Cerebellar cortex (tissue), 1 donor: ENCODE measurements around the gene CPE.

ENCODE experiments used
- DNase-seq: peaks from one replicate; pipeline ENCODE4 v3.0.0-alpha.2; 2015; ENCODE audit warnings: low spot score

Gene CPE

DNA sequence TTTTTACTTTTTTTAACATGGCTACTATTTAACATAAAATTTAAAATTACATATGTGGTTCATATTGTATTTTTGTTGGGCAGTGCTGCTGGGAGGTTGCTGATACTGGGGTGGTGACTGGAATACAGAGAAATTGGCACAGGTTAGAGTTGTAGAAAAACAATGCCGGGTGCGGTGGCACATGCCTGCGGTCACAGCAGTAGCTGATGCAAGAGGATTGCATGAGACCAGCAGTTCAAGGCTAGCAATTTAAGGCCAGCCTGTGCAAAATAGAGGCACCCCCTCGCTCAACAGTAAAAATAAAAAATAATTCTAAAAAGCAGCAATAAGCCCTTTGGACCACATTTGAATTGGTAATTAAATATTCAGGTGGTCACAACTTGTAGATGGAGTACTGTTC lies 11.8 kb upstream of the CPE start:
- peak; percentile 76 for DNase-seq

DNA sequence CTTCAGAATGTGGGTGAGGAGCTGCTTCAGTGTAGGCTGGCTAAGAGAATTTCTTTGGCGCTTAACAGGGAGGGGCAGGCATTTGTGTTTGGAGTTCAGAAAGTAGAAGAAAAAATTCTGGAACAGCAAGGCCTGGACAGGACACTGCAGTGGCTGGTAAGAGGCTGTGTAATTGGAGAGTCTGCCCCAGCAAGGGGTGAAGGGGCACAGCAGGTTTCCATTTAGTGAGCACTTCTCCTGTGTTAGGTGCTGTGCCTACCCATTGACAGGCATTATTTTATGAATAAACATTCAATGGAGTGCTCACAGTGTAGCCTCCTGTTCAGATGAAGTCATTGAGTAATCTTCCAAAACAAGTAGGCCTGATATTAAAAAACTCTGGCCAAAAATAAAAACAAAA lies 10.7 kb upstream of the CPE start:
- DNase-seq, result no peak

DNA sequence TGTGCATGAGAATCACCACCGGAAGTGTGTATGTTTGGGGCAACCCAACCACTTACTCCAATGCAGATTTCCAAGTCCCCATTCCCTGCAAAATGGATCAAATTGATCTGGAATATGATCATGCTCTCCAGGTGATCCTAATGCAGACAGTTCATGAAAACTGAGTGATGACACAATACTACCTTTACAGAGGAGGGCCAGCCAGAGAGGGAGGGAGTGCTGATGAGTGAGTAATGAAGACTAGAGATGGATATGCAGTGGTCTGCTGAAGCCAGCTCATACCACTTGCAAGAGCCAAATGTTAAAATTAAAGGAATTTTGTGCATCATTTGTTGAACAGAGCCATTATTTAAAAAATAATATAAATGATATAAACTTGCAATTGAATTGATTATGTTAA lies 10.2 kb upstream of the CPE start:
- no peak for DNase-seq

DNA sequence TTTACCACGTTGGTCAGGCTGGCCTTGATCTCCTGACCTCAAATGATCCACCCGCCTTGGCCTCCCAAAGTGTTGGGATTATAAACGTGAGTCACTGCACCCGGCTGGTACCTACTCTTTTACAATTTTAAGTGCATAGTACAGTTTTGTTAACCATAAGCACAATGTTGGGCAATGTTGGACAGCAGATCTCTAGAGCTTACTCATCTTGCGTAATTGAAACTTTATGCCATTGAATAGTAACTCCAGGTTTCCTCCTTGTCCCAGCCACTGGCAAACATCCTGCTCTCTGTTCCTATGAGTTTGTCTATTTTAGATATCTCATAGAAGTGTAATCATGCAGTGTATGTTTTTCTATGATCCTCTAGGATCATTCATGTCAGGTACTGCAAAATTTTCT lies 9.3 kb upstream of the CPE start:
- DNase-seq, result no peak

DNA sequence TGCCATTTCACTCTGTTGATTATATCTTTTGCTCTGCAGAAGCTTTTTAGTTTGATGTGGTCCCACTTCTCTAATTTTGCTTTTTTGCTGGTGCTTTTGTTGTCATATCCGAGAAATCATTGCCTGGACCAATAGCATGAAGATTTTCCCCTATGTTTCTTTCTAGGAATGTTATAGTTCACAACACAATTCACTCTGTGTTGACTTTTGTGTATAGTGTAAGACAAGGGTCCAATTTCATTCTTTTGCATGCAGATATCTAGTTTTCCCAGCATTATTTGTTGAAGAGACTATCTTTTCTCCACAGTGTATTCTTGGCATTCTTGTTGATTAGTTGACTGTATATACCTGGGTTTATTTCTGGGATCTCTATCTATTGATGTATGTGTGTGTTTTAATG lies 8.3 kb upstream of the CPE start:
- DNase-seq, result no peak

DNA sequence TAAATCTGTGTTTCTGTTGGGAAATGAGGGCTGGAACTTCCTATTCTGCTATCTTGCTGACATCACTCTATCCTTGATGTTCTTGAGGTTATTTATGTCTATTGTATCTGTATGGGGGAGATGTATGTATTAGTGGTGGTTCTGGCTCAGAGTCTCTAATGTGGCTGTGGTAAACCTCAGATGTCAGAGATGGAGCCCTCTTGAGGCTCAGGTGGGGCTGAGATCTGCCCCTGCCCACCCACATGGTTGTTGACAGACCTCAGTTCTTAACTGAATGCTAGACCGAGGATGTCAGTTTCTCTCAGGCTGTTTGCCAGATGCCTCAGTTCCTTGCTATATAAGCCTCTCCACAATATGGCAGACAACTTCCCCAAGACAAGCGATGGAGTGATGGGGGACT lies 3.3 kb upstream of the CPE start:
- no peak for DNase-seq

DNA sequence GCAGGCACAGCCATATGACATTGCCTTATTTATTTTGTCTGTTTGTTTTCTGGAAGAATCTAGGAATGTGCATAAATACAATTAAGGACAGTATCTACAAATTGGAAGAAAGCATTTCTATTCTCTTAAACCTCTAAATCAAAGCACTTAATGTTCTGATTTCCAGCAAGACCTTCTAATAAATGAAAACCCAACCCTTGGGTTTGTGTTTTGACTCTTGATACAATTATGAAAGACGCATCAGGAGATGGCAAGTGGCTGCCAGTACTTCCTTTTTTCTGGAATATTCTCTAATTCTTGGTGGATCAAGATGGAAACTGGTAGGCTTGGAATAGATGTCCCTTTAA lies 437 bp upstream of the CPE start:
- no peak for DNase-seq

DNA sequence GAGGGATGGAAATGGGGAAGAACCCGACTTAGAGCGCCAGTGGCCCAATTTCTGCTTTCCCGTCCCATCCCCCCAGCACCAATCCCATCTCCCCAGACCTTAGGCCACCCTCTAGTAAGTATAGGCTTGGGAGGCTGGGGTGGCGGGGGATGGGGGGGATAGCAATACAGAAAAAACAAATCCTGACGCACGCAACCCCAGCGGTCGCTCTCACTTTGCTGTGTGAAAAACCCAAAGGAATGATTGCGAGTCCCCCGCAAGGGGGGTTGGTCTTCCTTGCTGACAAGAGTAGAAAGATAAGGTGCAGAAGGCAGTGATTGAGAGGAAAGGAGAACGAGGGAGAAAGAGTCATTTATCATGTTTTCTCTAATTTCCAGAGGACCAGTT lies 863 bp downstream of the CPE start:
- DNase-seq, result peak; percentile 64

DNA sequence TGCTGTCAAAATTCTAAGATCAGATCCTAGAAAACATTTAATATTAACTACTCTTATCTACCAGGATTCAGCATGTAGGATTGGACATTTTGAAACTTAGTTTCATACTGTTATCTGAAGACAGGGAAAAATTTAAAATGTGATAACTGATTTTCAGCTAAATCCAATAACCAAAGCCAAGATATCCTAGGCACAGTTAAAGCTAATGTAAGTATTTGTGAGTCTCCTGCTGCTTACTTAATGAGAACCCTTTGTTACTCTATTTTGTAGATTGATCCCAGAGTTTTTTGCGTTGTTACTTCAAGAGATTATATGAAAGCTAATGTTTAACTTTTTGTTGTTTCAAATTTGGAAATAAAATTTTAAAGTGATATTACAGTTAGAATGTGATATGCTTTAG lies 2.0 kb downstream of the CPE start:
- peak; percentile 43 for DNase-seq

DNA sequence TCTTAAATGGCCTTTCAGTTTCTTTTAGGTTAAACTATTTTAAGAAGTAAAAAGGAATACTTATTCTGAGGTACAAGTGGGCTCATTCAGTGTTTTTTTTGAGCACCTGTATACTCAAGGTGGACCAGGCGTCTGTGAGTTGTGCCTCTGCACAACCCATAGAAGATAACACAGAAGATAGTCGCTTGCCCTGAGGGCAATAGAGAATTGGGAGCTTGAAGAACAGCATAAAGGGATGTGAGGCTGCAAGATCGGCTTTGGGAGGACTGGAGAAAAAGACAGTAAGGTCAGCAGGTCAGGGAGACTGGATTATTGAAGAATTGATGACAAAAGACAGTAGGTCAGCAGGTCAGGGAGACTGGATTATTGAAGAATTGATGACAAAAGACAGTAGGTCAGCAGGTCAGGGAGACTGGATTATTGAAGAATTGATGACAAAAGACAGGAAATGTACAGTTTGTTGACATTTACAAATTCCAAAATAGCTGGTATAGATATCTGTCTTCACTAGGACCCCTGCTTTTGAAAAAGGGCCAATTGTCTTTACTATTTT lies 3.1 kb downstream of the CPE start:
- DNase-seq, result peak; percentile 52

DNA sequence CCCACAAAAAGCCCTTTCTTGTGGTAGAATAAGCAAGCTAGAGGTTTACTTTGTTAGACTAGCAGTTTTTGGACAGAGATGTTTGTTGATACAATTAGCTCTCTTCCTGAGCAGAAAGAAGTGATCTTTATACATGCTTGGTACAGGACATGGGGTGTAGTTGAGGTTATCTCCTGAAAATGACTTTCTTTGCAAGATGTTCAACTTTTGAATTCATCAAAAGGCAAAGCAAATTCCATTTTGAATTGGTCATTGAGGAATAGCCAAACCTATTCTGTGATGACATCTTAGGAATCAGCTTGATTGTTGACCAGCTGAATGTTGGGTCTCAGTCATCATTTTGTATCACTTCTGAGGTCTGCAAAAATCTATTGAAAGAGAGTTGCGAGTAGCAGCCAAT lies 3.8 kb downstream of the CPE start:
- DNase-seq, result peak; percentile 52

DNA sequence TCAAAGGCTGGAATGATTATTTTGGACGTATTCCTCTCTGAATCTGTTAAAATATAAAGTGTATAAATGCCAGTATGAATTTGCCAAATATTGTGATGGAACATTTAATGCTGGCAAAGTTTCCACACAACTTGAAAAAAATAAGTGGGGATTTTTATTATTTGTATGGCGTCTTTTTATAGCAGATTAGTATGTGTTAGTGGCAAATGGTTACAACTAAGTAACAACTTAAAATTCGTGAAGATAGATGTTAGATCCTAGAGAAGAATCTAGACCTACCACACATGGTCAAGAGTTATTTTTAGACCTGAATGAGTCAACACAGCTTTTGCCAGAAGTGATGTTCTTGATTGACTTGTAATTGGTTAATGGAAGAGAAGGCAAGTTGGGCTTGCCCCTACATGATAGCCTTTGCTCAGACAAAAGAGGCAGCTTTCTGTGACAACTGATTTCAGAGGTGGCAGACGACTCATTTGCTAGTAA lies 4.8 kb downstream of the CPE start:
- DNase-seq, result peak; percentile 73

DNA sequence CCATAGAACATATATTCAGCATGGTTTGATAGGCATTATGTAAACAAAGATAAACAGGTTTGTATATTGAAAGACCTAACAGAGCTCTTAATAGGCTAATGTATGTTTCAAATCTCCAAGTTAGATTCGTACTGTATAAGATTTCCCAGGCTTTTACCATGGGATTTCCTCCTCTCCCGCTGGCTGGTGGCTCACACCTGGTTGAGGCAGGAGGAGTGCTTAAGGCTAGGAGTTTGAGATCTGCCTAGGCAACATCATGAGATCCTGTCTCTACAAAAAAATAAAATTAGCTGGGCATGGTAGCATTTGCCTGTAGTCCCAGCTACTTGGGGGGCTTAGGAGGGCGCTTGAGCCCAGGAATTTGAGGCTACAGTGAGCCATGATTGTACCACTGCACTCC lies 5.4 kb downstream of the CPE start:
- DNase-seq, result peak; percentile 39

DNA sequence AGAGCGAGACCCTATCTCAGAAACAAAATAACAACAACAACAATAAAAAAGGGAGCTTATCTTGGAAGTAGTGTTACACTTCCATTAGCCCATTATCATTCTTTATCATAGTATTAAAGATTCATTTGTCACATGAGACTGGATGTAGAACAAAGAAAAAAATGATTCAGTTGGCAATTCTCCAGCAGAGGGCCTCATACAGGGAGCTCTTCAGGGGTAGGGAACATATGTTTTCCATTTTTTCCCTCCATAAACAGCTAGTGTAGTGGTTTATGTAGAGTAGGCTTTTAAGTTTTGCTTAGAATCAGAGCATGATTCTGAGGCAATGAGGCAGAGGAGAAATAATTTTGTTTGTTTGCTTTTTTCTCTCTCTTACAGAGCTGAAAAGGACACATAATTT lies 5.8 kb downstream of the CPE start:
- DNase-seq, result peak; percentile 65

DNA sequence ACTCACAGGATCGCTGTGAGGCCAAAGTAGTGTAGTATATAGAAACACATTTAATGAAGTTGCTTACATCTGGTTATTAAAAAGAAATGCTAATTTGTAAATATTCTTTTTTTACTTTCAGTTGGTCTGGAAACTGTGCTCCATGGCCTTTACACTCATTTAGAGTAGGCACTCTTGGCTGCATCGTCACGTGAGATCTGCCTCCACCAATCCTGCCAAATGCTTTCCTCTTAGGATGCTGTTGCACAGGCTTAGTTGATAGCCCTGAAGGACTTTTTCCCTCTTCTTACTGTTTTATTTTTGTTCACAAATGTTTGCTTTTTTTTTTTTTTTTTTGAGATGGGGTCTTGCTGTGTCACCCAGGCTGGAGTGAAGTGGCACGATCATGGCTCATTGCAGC lies 6.3 kb downstream of the CPE start:
- DNase-seq, result peak; percentile 62

DNA sequence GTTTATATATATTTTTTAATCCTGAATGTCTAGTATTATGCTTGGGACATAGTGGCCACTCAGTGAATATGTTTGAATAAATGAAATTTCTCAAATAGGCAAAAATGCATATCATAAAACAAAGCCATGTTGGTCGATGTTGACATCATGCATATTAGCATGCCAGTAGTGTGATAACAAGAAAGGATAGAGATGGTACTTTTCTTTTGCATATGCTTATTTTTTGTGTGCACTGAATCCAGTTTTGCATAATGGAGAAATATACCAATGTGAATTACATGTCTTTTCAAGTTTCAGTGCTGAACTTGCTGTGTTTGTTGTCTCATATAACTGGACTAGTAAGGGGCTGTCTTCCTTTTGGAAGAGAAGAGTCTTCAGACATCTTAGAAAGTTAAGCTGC lies 7.5 kb downstream of the CPE start:
- no peak for DNase-seq

DNA sequence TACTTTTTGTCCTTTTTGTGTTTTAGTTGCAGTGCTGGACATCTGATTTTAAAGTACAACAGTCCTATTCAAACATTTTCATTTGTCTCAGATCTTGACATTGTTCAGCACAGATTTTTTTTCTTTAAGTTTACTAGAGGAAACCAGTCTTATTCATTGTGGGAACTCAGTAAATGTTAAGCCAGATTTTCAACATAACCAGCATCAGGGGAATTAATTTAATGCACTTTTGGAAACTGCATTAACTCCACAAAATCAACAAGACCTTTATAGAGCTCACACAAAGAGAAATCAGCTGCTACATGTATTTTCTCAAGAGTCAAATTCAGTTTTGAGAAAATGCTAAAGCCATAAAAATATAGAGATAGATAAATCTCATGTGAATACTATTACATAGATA lies 9.9 kb downstream of the CPE start:
- DNase-seq, result no peak

DNA sequence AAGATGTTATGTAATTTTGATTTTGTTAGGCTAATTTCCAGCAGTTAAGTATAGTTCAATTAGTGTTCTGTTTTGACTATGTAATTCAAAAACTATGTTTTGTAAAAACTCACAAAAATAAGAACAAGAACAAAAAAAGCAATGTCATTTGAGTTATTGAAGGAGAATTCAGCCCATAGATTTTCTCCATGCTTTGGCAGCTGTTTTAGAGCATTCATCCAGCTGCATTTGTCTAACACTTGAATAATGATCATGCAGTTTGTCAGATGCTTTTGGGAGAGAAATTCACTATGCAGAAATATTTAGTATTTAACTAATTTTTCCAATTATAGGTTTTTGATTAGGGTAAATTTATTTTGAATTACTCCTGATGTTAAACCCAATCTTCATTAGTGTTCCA lies 14.2 kb downstream of the CPE start:
- no peak for DNase-seq

DNA sequence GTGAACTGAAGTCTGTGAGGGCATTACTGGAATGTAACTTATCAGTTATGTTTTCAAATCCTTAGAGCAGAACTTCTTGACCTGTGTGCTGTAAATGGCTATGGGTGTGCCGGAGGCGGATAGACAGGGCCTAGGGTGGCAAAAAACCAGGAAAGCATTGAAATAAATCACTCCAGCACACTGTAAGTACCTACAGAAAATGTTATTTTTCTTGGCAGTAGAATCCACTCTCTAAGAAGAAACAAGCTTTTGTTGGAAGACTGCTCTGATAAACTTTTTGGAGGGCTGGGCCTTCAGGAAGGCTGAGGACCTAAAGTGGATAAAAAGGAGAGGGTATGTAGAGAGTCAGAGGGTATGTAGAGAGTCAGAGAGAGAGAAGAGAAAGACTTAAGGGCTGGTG lies 14.9 kb downstream of the CPE start:
- no peak for DNase-seq

DNA sequence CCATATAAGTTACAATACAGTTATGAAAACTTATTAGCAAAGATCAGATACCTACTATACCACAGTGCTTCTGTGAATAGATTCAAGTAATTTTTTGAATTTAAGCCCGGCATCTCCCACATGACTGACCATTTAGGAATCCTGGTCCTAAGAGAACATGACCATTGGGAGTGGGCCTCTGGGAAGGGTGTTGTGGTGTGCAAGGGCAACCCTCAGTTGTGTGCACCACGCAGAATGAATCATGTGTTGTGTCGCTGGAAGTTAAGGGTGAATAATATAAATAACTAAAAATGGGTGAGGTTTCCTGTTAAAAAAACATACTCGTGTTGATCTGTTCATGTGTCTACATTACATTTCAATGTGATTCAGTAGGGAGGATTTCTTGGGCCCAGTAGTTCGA lies 15.5 kb downstream of the CPE start:
- no peak for DNase-seq

DNA sequence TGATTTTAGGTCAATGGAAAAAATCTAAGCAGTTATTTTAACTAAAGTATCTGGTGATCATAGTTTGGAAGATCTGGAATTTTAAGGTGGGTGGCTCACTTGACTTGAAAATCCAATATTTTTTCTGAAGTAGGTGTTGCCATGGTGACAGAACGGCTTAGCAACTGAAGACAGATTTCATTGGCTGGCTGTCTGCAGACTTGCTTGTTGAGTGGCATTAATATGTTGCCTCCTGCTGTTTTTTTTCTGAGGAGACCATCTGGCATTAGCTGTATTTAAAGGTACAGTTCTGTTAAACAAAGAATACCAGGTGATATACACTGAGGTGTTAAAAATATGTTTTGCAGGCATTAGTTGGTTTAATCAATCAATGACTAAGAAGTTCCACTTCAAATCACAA lies 19.8 kb downstream of the CPE start:
- DNase-seq, result peak; percentile 99

DNA sequence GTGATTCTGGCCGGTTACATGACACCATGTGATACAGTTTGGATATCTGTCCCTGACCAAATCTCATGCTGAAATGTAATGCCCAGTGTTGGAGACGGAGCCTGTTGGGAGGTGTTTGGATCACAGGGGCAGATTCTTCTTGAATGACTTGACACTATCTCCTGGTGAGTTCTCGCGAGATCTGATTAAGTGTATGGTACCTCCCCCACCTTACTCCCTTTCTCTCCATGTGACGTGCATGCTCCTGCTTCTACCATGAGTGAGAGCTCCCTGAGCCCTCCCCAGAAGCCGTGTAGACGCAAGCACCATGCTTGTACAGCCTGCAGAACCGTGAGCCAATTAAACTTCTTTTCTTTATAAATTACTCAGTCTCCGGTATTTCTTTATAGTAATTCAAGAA lies 23.6 kb downstream of the CPE start:
- DNase-seq, result no peak

DNA sequence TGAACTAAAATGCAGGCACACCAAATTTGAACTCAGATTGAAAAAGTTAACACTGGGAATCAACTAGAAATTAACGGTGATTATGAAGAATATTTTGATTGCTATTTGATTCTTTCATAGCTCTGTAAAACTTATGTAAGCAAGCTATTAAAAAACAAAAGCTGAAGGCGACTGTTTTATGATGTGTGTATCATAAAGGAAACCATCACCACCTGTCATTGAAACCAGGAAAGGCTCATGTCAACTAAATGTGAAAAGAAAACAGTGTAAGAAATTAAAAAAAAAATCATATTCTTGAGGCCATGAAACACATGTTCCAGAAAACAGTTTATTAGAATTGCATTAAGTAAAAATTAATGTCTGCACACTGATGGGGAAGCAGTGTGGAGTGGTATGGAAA lies 24.2 kb downstream of the CPE start:
- DNase-seq, result no peak

DNA sequence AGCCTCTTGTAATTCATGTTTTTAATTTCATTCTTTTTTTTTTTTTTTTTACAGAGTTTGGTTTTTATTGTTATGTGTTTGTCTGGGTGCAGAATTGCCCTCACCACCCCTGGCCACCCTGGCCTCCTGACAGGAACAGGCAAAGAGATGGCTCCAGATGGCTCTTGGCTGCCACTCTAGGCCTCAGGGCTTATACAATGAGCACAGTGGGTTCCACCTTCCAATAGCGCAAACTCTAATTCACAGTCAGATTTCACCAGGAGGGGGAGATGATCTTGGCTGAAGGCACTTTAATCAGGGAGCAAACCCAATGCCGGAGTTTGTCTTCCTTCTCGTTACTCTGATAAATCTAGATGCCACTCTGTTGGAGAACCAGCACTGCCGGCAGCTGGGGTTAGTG lies 24.8 kb downstream of the CPE start:
- DNase-seq, result peak; percentile 91

DNA sequence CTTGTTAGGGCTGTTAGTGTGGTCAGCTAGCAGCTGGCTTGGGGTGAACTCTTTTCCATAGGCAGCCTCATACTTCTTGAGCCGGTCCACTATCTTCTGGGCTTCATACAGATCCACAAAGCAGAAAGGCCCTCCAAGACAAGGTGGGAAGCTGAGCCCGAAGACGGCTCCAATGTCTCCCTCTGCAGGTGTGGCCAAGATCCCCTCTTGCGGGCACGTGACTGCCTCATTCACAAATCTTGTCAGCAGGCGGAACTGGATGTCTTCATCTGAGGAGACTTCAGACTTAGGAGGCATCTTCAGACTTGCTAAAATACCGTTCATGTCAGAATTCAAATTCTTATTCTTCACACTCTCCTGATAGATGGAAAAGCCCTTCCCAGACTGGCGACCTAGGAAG lies 25.3 kb downstream of the CPE start:
- DNase-seq, result no peak
